22Rv1 (cell line): ENCODE results near the gene ZBTB39.

ENCODE experiments used
- ZFX ChIP-seq: fragments of 450-650 bp; IDR thresholded peaks from 2 replicates; pipeline ENCODE4 v1.6.1; 2017; ENCODE audit warnings: antibody characterized with exemption, borderline replicate concordance
- TF ChIP-seq, protein P1 (sequence below): fragments of 450-650 bp; IDR thresholded peaks from 2 replicates; pipeline ENCODE4 v1.5.1; 2017; ENCODE audit warnings: mild to moderate bottlenecking

GRCh38 chr12:56980268-56980667, 26.1 kb downstream of the ZBTB39 start:
- TF ChIP-seq, protein P1, sequence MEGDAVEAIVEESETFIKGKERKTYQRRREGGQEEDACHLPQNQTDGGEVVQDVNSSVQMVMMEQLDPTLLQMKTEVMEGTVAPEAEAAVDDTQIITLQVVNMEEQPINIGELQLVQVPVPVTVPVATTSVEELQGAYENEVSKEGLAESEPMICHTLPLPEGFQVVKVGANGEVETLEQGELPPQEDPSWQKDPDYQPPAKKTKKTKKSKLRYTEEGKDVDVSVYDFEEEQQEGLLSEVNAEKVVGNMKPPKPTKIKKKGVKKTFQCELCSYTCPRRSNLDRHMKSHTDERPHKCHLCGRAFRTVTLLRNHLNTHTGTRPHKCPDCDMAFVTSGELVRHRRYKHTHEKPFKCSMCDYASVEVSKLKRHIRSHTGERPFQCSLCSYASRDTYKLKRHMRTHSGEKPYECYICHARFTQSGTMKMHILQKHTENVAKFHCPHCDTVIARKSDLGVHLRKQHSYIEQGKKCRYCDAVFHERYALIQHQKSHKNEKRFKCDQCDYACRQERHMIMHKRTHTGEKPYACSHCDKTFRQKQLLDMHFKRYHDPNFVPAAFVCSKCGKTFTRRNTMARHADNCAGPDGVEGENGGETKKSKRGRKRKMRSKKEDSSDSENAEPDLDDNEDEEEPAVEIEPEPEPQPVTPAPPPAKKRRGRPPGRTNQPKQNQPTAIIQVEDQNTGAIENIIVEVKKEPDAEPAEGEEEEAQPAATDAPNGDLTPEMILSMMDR, result no peak
- no peak for TF ChIP-seq ZFX
